Epithelial cell of proximal tubule (primary cell): ENCODE data around the gene SCP2. TPM values are rescaled to one million over a fixed set of nuclear protein-coding genes. Genes with fewer than 3 reads are reported as not detected.

Experiments
- DNase-seq: peaks from one replicate; pipeline ENCODE4 v3.0.0-alpha.2; 2011; ENCODE audit warnings: low read depth
- H3K4me3 ChIP-seq: 2 replicates; pipeline ENCODE4 v1.5.1; 2011; ENCODE audit warnings: low read depth, mild to moderate bottlenecking, low read length
- CTCF ChIP-seq: conservative IDR thresholded peaks from 2 replicates; pipeline ENCODE4 v1.5.1; 2012; ENCODE audit warnings: low read depth, mild to moderate bottlenecking, low read length
- total RNA-seq: library from RNA; depleted of rRNA; stranded (reverse); fragments of >200 nt; gene quantifications from 2 replicates; pipeline ENCODE4 v1.2.3, GENCODE V29; 2015

Gene SCP2
- total RNA-seq, 1 donor from 2014 or later, result 110 TPM

- no peak overlapping the region for H3K4me3 ChIP-seq
- DNase-seq, result no peak
- TF ChIP-seq CTCF, result no peak
Observed at GRCh38 chr1:52916241-52916975, 10.7 kb upstream of the SCP2 start.

- H3K4me3 ChIP-seq, result no peak overlapping the region
Observed at GRCh38 chr1:52917156-52917555, 9.9 kb upstream of the SCP2 start.

GRCh38 chr1:52917581-52917980, 9.5 kb upstream of the SCP2 start:
- no peak for TF ChIP-seq CTCF
- DNase-seq, result no peak
- no peak overlapping the region for H3K4me3 ChIP-seq

More at GRCh38 chr1:52917156-52917555, 9.9 kb upstream of the SCP2 start:
- no peak for TF ChIP-seq CTCF
- no peak for DNase-seq

GRCh38 chr1:52918201-52918600, 8.9 kb upstream of the SCP2 start:
- H3K4me3 ChIP-seq, result no peak overlapping the region
- no peak for DNase-seq
- TF ChIP-seq CTCF, result no peak

- no peak for DNase-seq
- no peak overlapping the region for H3K4me3 ChIP-seq
- TF ChIP-seq CTCF, result no peak
Observed at GRCh38 chr1:52919051-52919722, 7.9 kb upstream of the SCP2 start.

- no peak overlapping the region for H3K4me3 ChIP-seq
- DNase-seq, result no peak
- TF ChIP-seq CTCF, result no peak
Observed at GRCh38 chr1:52919723-52920483, 7.2 kb upstream of the SCP2 start.
